HG02938 (cell line): ENCODE data around the gene CHST1.

ENCODE experiments used
- ATAC-seq: cut with Tn5 transposase; IDR thresholded peaks from one replicate; pipeline ENCODE4 v1.9.1; 2021; ENCODE audit warnings: mild to moderate bottlenecking, moderate library complexity; ENCODE audit not compliant: unreplicated experiment

Gene CHST1

GRCh38 chr11:45609337-45609736, 56.1 kb downstream of the CHST1 start:
- no peak for ATAC-seq

- ATAC-seq: no peak
Observed at GRCh38 chr11:45607995-45608394, 57.4 kb downstream of the CHST1 start.

- ATAC-seq: no peak
Observed at GRCh38 chr11:45606514-45607281, 58.7 kb downstream of the CHST1 start.

GRCh38 chr11:45605051-45605450, 60.4 kb downstream of the CHST1 start:
- ATAC-seq: no peak

- no peak for ATAC-seq
Observed at GRCh38 chr11:45603946-45604682, 61.3 kb downstream of the CHST1 start.

GRCh38 chr11:45599161-45599943, 66.1 kb downstream of the CHST1 start:
- ATAC-seq: no peak
